HepG2 (cell line): ENCODE measurements around the gene ARSB. TPM values are rescaled to one million over a fixed set of nuclear protein-coding genes. Genes with fewer than 3 reads are reported as not detected.

Experiments
- ATAC-seq: fragments of 200-7000 bp; cut with Tn5 transposase; 3 replicates; pipeline ENCODE4 v1.9.1; 2020; ENCODE audit warnings: mild to moderate bottlenecking, moderate library complexity
- BruUV-seq: library from RNA; stranded (reverse); fragments of 400-500 nt; replicated peaks from 2 replicates; lab custom pipeline; 2021; lab: Mats Ljungman, UMichigan
- CTCF ChIA-PET: fragments of 300-600 bp; formaldehyde crosslinking; extraction: SDS; loops from one replicate; lab custom pipeline; 2021; ENCODE audit warnings: low total read pairs, inconsistent platforms, low intra/inter-chr PET ratio; lab: Yijun Ruan, JAX
- POLR2A ChIA-PET: fragments of 350-600 bp; sonication (Branson Sonifier 250); formaldehyde crosslinking; loops from one replicate; lab custom pipeline; 2020; ENCODE audit warnings: antibody characterized with exemption, inconsistent platforms; lab: Yijun Ruan, JAX
- DNase-seq: peaks from one replicate; pipeline ENCODE4 v3.0.0-alpha.2; 2015; ENCODE audit warnings: low spot score
- FAIRE-seq: peaks from 3 replicates; lab custom pipeline; 2011; peaks lifted over from hg19 to GRCh38; lab: Jason Lieb, UNC
- H2AFZ ChIP-seq: one replicate; pipeline ENCODE4 v1.6.1; 2011; ENCODE audit warnings: low read length, inconsistent platforms
- H3K27ac ChIP-seq: fragments of 300-600 bp; 3 replicates; pipeline ENCODE4 v1.8.0; 2011; ENCODE audit warnings: mixed run types, mild to moderate bottlenecking, mixed read lengths, low read length, inconsistent platforms; ENCODE audit not compliant: insufficient read depth; ENCODE audit errors: extremely low read length
- H3K27me3 ChIP-seq, 2 experiments: fragments of 200-600 bp in 1 of 2; 2 replicates in 1 of 2; 3 replicates in 1 of 2; pipeline versions ENCODE4 v1.6.0 to v1.8.0; 2011; ENCODE audit warnings: low read length in 2 of 2, mild to moderate bottlenecking in 2 of 2, moderate library complexity in 2 of 2, inconsistent platforms in 1 of 2; ENCODE audit not compliant: insufficient read depth in 2 of 2, control insufficient read depth in 1 of 2
- H3K36me3 ChIP-seq, 2 experiments: fragments of 200-600 bp in 1 of 2; replicated peaks in 1 of 2; 2 replicates in 1 of 2; 3 replicates in 1 of 2; pipeline versions ENCODE4 v1.5.1 to v1.8.0; 2011; ENCODE audit warnings: low read length in 2 of 2, inconsistent platforms in 1 of 2; ENCODE audit not compliant: insufficient read depth in 2 of 2, control insufficient read depth in 1 of 2
- H3K4me1 ChIP-seq: 2 replicates; pipeline ENCODE4 v1.5.1; 2012; ENCODE audit warnings: low read length, inconsistent platforms; ENCODE audit not compliant: insufficient read depth
- H3K4me2 ChIP-seq: 2 replicates; pipeline ENCODE4 v1.6.0; 2011; ENCODE audit warnings: low read depth, low read length, inconsistent platforms
- H3K4me3 ChIP-seq, 3 experiments: fragments of 200-600 bp in 1 of 3; sonication (generic), shearing (Covaris generic) in 1 of 3; replicated peaks in 1 of 3; 2 replicates each; pipeline ENCODE4 v1.5.1; 2011 to 2016; ENCODE audit warnings: low read length in 3 of 3, inconsistent platforms in 2 of 3, low read depth in 2 of 3, mild to moderate bottlenecking in 2 of 3, control low read depth in 1 of 3, mixed read lengths in 1 of 3; ENCODE audit not compliant: insufficient read depth in 1 of 3
- H3K79me2 ChIP-seq: one replicate; pipeline ENCODE4 v1.6.1; 2011; ENCODE audit warnings: low read length, inconsistent platforms; ENCODE audit not compliant: insufficient read depth
- H3K9ac ChIP-seq: 2 replicates; pipeline ENCODE4 v1.6.0; 2011; ENCODE audit warnings: mild to moderate bottlenecking, low read depth, low read length, inconsistent platforms; ENCODE audit not compliant: insufficient read depth
- H3K9me3 ChIP-seq: 2 replicates; pipeline ENCODE4 v1.5.1; 2012; ENCODE audit warnings: mild to moderate bottlenecking, low read length
- H4K20me1 ChIP-seq: 2 replicates; pipeline ENCODE4 v1.6.0; 2011; ENCODE audit warnings: inconsistent platforms, mild to moderate bottlenecking, low read length, moderate library complexity; ENCODE audit not compliant: insufficient read depth
- ARID3A ChIP-seq: IDR thresholded peaks from 2 replicates; pipeline ENCODE4 v1.6.1; 2012; ENCODE audit warnings: low read depth, low read length, improper control_type of control experiment
- ATF7-NPFF ChIP-seq: sonication (generic); formaldehyde crosslinking; IDR thresholded peaks from 2 replicates; pipeline ENCODE4 v1.8.1; 2023; ENCODE audit warnings: mild to moderate bottlenecking, low read depth, missing genetic modification reagents, moderate library complexity
- CEBPB ChIP-seq: IDR thresholded peaks from 2 replicates; pipeline ENCODE4 v1.6.1; 2011; ENCODE audit warnings: low read depth, low read length, improper control_type of control experiment, borderline replicate concordance
- CENPT ChIP-seq: sonication (generic); formaldehyde crosslinking; IDR thresholded peaks from 2 replicates; pipeline ENCODE4 v1.8.0; 2022; ENCODE audit warnings: low read depth, mild to moderate bottlenecking, moderate library complexity, missing genetic modification reagents
- FOXA3 ChIP-seq: IDR thresholded peaks from 2 replicates; pipeline ENCODE4 v1.6.1; 2016; ENCODE audit warnings: missing genetic modification reagents, missing compliant biosample characterization
- GPN1 ChIP-seq: sonication (generic); formaldehyde crosslinking; IDR thresholded peaks from 2 replicates; pipeline ENCODE4 v1.5.1; 2020; ENCODE audit warnings: missing genetic modification reagents, borderline replicate concordance
- GTF3A ChIP-seq: sonication (generic); formaldehyde crosslinking; conservative IDR thresholded peaks from 2 replicates; pipeline ENCODE4 v1.4.0; 2020; ENCODE audit warnings: mild to moderate bottlenecking, missing genetic modification reagents
- HDAC2 ChIP-seq: sonication (generic); formaldehyde crosslinking; IDR thresholded peaks from 2 replicates; pipeline ENCODE4 v1.4.0; 2020; ENCODE audit warnings: missing genetic modification reagents
- HMGA1 ChIP-seq: sonication (generic); formaldehyde crosslinking; conservative IDR thresholded peaks from 2 replicates; pipeline ENCODE4 v1.4.0; 2020; ENCODE audit warnings: missing genetic modification reagents
- NFE2L2 ChIP-seq: fragments of 150-350 bp; IDR thresholded peaks from 2 replicates; pipeline ENCODE4 v1.6.1; 2014; ENCODE audit warnings: low read length
- PAWR ChIP-seq: sonication (generic); formaldehyde crosslinking; IDR thresholded peaks from 2 replicates; pipeline ENCODE4 v1.4.0; 2020; ENCODE audit warnings: missing genetic modification reagents, mild to moderate bottlenecking, borderline replicate concordance
- RBM22 ChIP-seq: fragments of 200-400 bp; formaldehyde crosslinking; optimal IDR thresholded peaks from 2 replicates; pipeline ENCODE3; 2017; ENCODE audit warnings: mild to moderate bottlenecking, low read length, moderate library complexity
- RFXAP ChIP-seq: sonication (generic); formaldehyde crosslinking; IDR thresholded peaks from 2 replicates; pipeline ENCODE4 v1.4.0; 2020; ENCODE audit warnings: missing genetic modification reagents, borderline replicate concordance
- RORA ChIP-seq: sonication (generic); formaldehyde crosslinking; IDR thresholded peaks from 2 replicates; pipeline ENCODE4 v1.5.0; 2020; ENCODE audit warnings: mild to moderate bottlenecking, missing genetic modification reagents, moderate library complexity
- ZBTB14 ChIP-seq: sonication (generic); formaldehyde crosslinking; IDR thresholded peaks from 2 replicates; pipeline ENCODE4 v1.4.0; 2020; ENCODE audit warnings: missing genetic modification reagents
- ZBTB21 ChIP-seq: sonication (generic); formaldehyde crosslinking; IDR thresholded peaks from 2 replicates; pipeline ENCODE4 v1.4.0; 2020; ENCODE audit warnings: missing genetic modification reagents
- ZBTB38 ChIP-seq: sonication (generic); formaldehyde crosslinking; IDR thresholded peaks from 2 replicates; pipeline ENCODE4 v1.5.1; 2020; ENCODE audit warnings: mild to moderate bottlenecking, missing genetic modification reagents
- ZNF772 ChIP-seq: sonication (generic); formaldehyde crosslinking; IDR thresholded peaks from 2 replicates; pipeline ENCODE4 v1.5.0; 2020; ENCODE audit warnings: mild to moderate bottlenecking, missing genetic modification reagents
- ZNF883 ChIP-seq: sonication (generic); formaldehyde crosslinking; IDR thresholded peaks from 2 replicates; pipeline ENCODE4 v1.5.1; 2020; ENCODE audit warnings: mild to moderate bottlenecking, missing genetic modification reagents; ENCODE audit errors: not compliant biosample characterization
- WGBS: methylation state at CpG from one replicate; pipeline ENCODE4 v1.1.6; 2017; ENCODE audit warnings: low lambda C conversion rate; 5-methylcytosine and 5-hydroxymethylcytosine counted together
- in situ Hi-C: cut with HindIII; loops from 2 replicates; pipeline ENCODE4 v1.10.0; 2017; ENCODE audit warnings: low pct_unique_long_range_greater_than_20kb; ENCODE audit not compliant: extremely low pct_ligation_motif_present
- intact Hi-C: fragments of 100-400 bp; cut with micrococcal nuclease; formaldehyde crosslinking; loops from one replicate; pipeline ENCODE4 v1.10.0; 2022; ENCODE audit not compliant: unreplicated experiment
- polyA plus RNA-seq, 8 experiments: library from polyadenylated mRNA; depleted of rRNA in 3 of 8; stranded (reverse) in 7 of 8; unstranded in 1 of 8; fragments of >200 nt; fragmentation: Illumina TruSeq in 4 of 8; extraction: Trizol in 4 of 8; gene quantifications; 2 replicates each; pipeline versions ENCODE4 v1.2.1 to v1.2.3, GENCODE V29; 2011 to 2016; ENCODE audit warnings: low read depth in 4 of 8, missing spikeins in 1 of 8, mixed read lengths in 1 of 8; ENCODE audit not compliant: insufficient read depth in 1 of 8
- total RNA-seq, 5 experiments: library from RNA; depleted of rRNA; stranded (reverse); fragments of >200 nt; fragmentation: Illumina TruSeq; extraction: Trizol; gene quantifications; 2 replicates each; pipeline ENCODE4 v1.2.3, GENCODE V29; 2016; ENCODE audit warnings: low read depth in 1 of 5

ARSB gene
- total and polyA plus RNA-seq, 2 of the 13 experiments (the other 11 are each of a cell fraction or from before 2014, with no cell fraction given): 52.6 to 66.4 TPM

- no peak for DNase-seq
- Histone ChIP-seq H3K36me3 (peaks cover 9 to 62% of the 10 kb centered on the region in 2 experiments), H3K4me1 (peaks cover 4% of the 10 kb centered on the region), H3K9ac (no peak overlapping the region), H3K27ac (no peak overlapping the region), H4K20me1 (no peaks in the 10 kb centered on the region), H3K79me2 (no peaks in the 10 kb centered on the region), H3K9me3 (no peaks in the 10 kb centered on the region), H3K4me3 (no peak overlapping the region)
- BruUV-seq: no TSS peak
- in situ Hi-C loops (no loop called here), intact Hi-C loops (no loop called here)
- 96% methylated on average over 4 of the region's 4 CpGs for WGBS
- peak; percentile 40; the same call in 2 of the 3 replicates for ATAC-seq
- no peak for FAIRE-seq
- POLR2A ChIA-PET: no interaction called here
- no peak for TF ChIP-seq NFE2L2
- TF ChIP-seq ZBTB21 (CRISPR knock-in tag): no peak
- TF ChIP-seq ZNF772 (CRISPR knock-in tag): no peak
- TF ChIP-seq FOXA3: no peak
- no peak for TF ChIP-seq PAWR (CRISPR knock-in tag)
- no peak for TF ChIP-seq ZBTB38 (CRISPR knock-in tag)
- TF ChIP-seq CEBPB: no peak
- TF ChIP-seq ZBTB14 (CRISPR knock-in tag): no peak
- TF ChIP-seq HDAC2 (CRISPR knock-in tag): no peak
- TF ChIP-seq RBM22: no peak
- no peak for TF ChIP-seq RFXAP (CRISPR knock-in tag)
- TF ChIP-seq GTF3A (CRISPR knock-in tag): no peak
- no peak for TF ChIP-seq ARID3A
- TF ChIP-seq CENPT (CRISPR knock-in tag): no peak
- no peak for TF ChIP-seq GPN1
- TF ChIP-seq HMGA1: no peak
- TF ChIP-seq RORA (CRISPR knock-in tag): no peak
- no peak for TF ChIP-seq ATF7-NPFF (CRISPR knock-in tag)
- no peak for TF ChIP-seq ZNF883 (CRISPR knock-in tag)
- TF ChIP-seq, all 625 proteins: peak for 0
- Histone ChIP-seq H2AFZ (no peak overlapping the region), H3K4me2 (no peak overlapping the region), H3K27me3 (no peaks in the 10 kb centered on the region)
- CTCF ChIA-PET: no interaction called here
These were observed 31.9 kb downstream of the ARSB start for GRCh38 chr5:78953092-78953800.
